B cell (primary cell): ENCODE measurements around the gene FIBCD1. TPM values are rescaled to one million over a fixed set of nuclear protein-coding genes. Genes with fewer than 3 reads are reported as not detected.

Source experiments
- ATAC-seq: fragments of 200-7000 bp; cut with Tn5 transposase; one replicate; pipeline ENCODE4 v1.10.0; 2021; ENCODE audit warnings: low read depth, mild to moderate bottlenecking, moderate number of reproducible peaks, moderate library complexity
- CTCF ChIA-PET: fragments of 350-600 bp; sonication (Branson Sonifier 250); formaldehyde crosslinking; loops from one replicate; lab custom pipeline; 2021; ENCODE audit warnings: antibody characterized with exemption, inconsistent platforms; lab: Charles Lee
- POLR2A ChIA-PET: fragments of 350-600 bp; sonication (Branson Sonifier 250); formaldehyde crosslinking; loops from one replicate; lab custom pipeline; 2021; ENCODE audit warnings: antibody characterized with exemption; lab: Charles Lee
- DNase-seq: peaks from one replicate; pipeline ENCODE4 v3.0.0; 2013
- H2AFZ ChIP-seq: 2 replicates; pipeline ENCODE4 v1.6.1; 2012; ENCODE audit warnings: mild to moderate bottlenecking, low read depth, low read length; ENCODE audit not compliant: insufficient read depth, poor library complexity, severe bottlenecking
- H3K27ac ChIP-seq, 2 donors: 1 replicate in 1 of 2; 2 replicates in 1 of 2; pipeline ENCODE4 v1.5.1; 2012 to 2013; ENCODE audit warnings: low read length in 2 of 2, mild to moderate bottlenecking in 2 of 2, moderate library complexity in 1 of 2
- H3K27me3 ChIP-seq, 4 experiments: fragments of 200-600 bp in 1 of 4; sonication (generic) in 1 of 4; replicated peaks in 1 of 4; 1 replicate in 2 of 4; 2 replicates in 2 of 4; pipeline versions ENCODE4 v1.6.1 to v1.7.0; 2013 to 2016; ENCODE audit warnings: low read length in 3 of 4, mild to moderate bottlenecking in 2 of 4, mixed read lengths in 1 of 4, moderate library complexity in 1 of 4; ENCODE audit not compliant: insufficient read depth in 4 of 4, control insufficient read depth in 3 of 4; ENCODE audit errors: control extremely low read depth in 1 of 4
- H3K36me3 ChIP-seq, 2 experiments: replicated peaks in 1 of 2; 1 replicate in 1 of 2; 2 replicates in 1 of 2; pipeline versions ENCODE4 v1.6.1 to v1.7.1; 2013; ENCODE audit warnings: low read length in 1 of 2; ENCODE audit not compliant: insufficient read depth in 2 of 2, control insufficient read depth in 1 of 2; ENCODE audit errors: control extremely low read depth in 1 of 2, extremely low read depth in 1 of 2
- H3K4me1 ChIP-seq, 2 donors: fragments of 200-600 bp in 1 of 2; sonication (generic) in 1 of 2; 1 replicate in 1 of 2; 2 replicates in 1 of 2; pipeline versions ENCODE4 v1.5.1 to v1.6.1; 2013 to 2017; ENCODE audit warnings: low read length in 2 of 2; ENCODE audit not compliant: control insufficient read depth in 2 of 2, insufficient read depth in 2 of 2
- H3K4me2 ChIP-seq: replicated peaks from 2 replicates; pipeline ENCODE3; 2012; ENCODE audit warnings: mild to moderate bottlenecking, low read depth, low read length; ENCODE audit not compliant: poor library complexity, severe bottlenecking
- H3K4me3 ChIP-seq, 5 experiments: fragments of 200-600 bp in 1 of 5; sonication (generic) in 1 of 5; 1 replicate in 3 of 5; 2 replicates in 2 of 5; pipeline versions ENCODE4 v1.5.1 to v1.7.0; 2011 to 2016; ENCODE audit warnings: low read length in 4 of 5, mild to moderate bottlenecking in 4 of 5, low read depth in 2 of 5, control low read depth in 1 of 5, moderate library complexity in 1 of 5; ENCODE audit not compliant: insufficient read depth in 1 of 5; ENCODE audit errors: control extremely low read depth in 1 of 5, extremely low read depth in 1 of 5
- H3K79me2 ChIP-seq: fragments of 200-600 bp; sonication (generic); one replicate; pipeline ENCODE4 v1.6.0; 2016; ENCODE audit warnings: low read length; ENCODE audit not compliant: control insufficient read depth, insufficient read depth
- H3K9ac ChIP-seq: fragments of 200-600 bp; sonication (generic); 2 replicates; pipeline ENCODE4 v1.6.1; 2017; ENCODE audit warnings: mild to moderate bottlenecking, low read length, moderate library complexity
- H3K9me3 ChIP-seq, 3 donors: one replicate each; pipeline versions ENCODE4 v1.6.1 to v1.7.1; 2013; ENCODE audit warnings: low read length in 2 of 3; ENCODE audit not compliant: control insufficient read depth in 2 of 3, insufficient read depth in 1 of 3; ENCODE audit errors: control extremely low read depth in 1 of 3
- H4K20me1 ChIP-seq: 2 replicates; pipeline ENCODE4 v1.6.0; 2012; ENCODE audit warnings: mild to moderate bottlenecking, low read length; ENCODE audit not compliant: insufficient read depth, control insufficient read depth, poor library complexity, severe bottlenecking
- H3K27ac Mint-ChIP-seq: one replicate; pipeline ENCODE4 v1.8.0; 2021; ENCODE audit warnings: mixed read lengths
- H3K27me3 Mint-ChIP-seq: one replicate; pipeline ENCODE4 v1.8.0; 2021; ENCODE audit warnings: mixed read lengths
- H3K4me1 Mint-ChIP-seq: one replicate; pipeline ENCODE4 v1.8.0; 2021; ENCODE audit warnings: mixed read lengths
- H3K4me3 Mint-ChIP-seq: one replicate; pipeline ENCODE4 v1.8.0; 2021; ENCODE audit warnings: mixed read lengths
- H3K9me3 Mint-ChIP-seq: one replicate; pipeline ENCODE4 v1.8.0; 2022; ENCODE audit warnings: mixed read lengths; ENCODE audit not compliant: insufficient read depth
- EZH2 ChIP-seq: IDR thresholded peaks from 2 replicates; pipeline ENCODE4 v1.6.1; 2012; ENCODE audit warnings: borderline replicate concordance, low read depth, mild to moderate bottlenecking, moderate library complexity, low read length; ENCODE audit not compliant: insufficient read depth, poor library complexity, severe bottlenecking
- WGBS: methylation state at CpG from one replicate; pipeline ENCODE4 v1.1.5; 2013; ENCODE audit warnings: missing lambda C conversion rate; ENCODE audit not compliant: insufficient coverage; 5-methylcytosine and 5-hydroxymethylcytosine counted together
- intact Hi-C: fragments of 100-400 bp; cut with micrococcal nuclease; formaldehyde crosslinking; loops from one replicate; pipeline ENCODE4 v1.10.0; 2022
- polyA plus RNA-seq: library from polyadenylated mRNA; depleted of rRNA; stranded (reverse); fragments of >200 nt; gene quantifications from 2 replicates; pipeline ENCODE4 v1.2.3, GENCODE V29; 2012
- total RNA-seq, 2 donors: library from RNA; stranded (reverse); fragments of 120-200 nt in 1 of 2; gene quantifications; 1 replicate in 1 of 2; 2 replicates in 1 of 2; pipeline versions ENCODE4 v1.2.3 to v1.2.4, GENCODE V29; 2013 to 2022
- TF ChIP-seq, protein P1 (sequence below): fragments of 200-600 bp; IDR thresholded peaks from one replicate; pipeline ENCODE4 v1.8.0; 2022; ENCODE audit warnings: antibody characterized with exemption, mild to moderate bottlenecking

The FIBCD1 gene
- total and polyA plus RNA-seq, 2 donors (not counting 1 experiment from before 2014, with no cell fraction given), result not detected

DNA sequence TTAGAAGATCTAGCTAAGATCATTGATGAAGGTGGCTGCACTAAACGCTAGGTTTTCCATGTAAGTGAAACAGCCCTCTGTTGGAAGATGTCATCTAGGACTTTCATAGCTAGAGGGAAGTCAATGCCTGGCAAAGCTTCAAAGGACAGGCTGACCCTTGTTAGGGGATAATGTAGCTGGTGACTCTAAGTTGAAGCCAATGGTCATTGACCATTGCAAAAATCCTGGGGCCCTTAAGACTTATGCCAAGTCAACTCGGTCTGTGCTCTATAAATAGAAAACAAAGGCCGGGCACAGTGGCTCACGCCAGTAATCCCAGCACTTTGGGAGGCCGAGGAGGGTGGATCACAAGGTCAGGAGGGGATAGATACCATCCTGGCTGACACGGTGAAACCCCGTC, 26.6 kb upstream of the FIBCD1 start:
- no peak overlapping the region for H3K9ac ChIP-seq
- H3K27me3 ChIP-seq, result peaks cover 0 to 4% (median 0%) of the 10 kb centered on the region in 4 experiments
- ATAC-seq, result no peak
- H4K20me1 ChIP-seq, result no peaks in the 10 kb centered on the region
- no peaks in the 10 kb centered on the region for H3K79me2 ChIP-seq
- H3K27ac ChIP-seq, result no peak overlapping the region
- intact Hi-C loops, result no loop called here
- H2AFZ ChIP-seq, result no peak overlapping the region
- H3K4me3 ChIP-seq, result no peak overlapping the region
- H3K4me2 ChIP-seq, result no peak overlapping the region
- H3K36me3 ChIP-seq, result no peaks in the 10 kb centered on the region
- no peak for TF ChIP-seq EZH2
- no peak for DNase-seq
- H3K4me3 Mint-ChIP-seq, result no peak overlapping the region
- H3K9me3 ChIP-seq, result peaks cover 0 to 4% (median 0%) of the 10 kb centered on the region in 3 donors
- POLR2A ChIA-PET, result no interaction called here
- peaks cover 15% of the 10 kb centered on the region for H3K27me3 Mint-ChIP-seq
- WGBS, result 90% methylated on average over 5 of the region's 7 CpGs
- no peaks in the 10 kb centered on the region for H3K4me1 Mint-ChIP-seq
- H3K4me1 ChIP-seq, result no peaks in the 10 kb centered on the region
- H3K9me3 Mint-ChIP-seq, result no peaks in the 10 kb centered on the region
- CTCF ChIA-PET, result no interaction called here
- no peak overlapping the region for H3K27ac Mint-ChIP-seq

DNA sequence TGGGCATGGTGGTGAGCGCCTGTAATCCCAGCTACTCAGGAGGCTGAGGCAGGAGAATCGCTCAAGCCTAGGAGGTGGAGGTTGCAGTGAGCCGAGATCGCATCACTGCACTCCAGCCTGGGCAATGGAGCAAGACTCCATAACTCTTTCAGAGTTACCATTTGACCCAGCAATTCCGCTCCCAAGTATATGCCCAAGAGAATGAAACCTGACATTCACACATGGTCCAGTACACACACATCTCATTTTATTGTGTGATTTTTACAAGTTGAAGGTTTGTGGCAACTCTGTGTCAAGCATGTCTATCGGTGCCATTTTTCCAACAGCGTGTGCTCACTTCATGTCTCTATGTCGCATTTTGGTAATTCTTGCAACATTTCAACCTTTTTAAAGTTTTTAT, 24.9 kb upstream of the FIBCD1 start:
- Histone ChIP-seq H3K36me3 (no peaks in the 10 kb centered on the region), H3K9me3 (peaks cover 0 to 4% (median 0%) of the 10 kb centered on the region in 3 donors), H3K27ac (no peak overlapping the region), H3K9ac (no peak overlapping the region), H3K4me2 (no peak overlapping the region), H3K4me3 (no peak overlapping the region), H4K20me1 (no peaks in the 10 kb centered on the region), H3K79me2 (no peaks in the 10 kb centered on the region), H3K4me1 (no peaks in the 10 kb centered on the region), H3K27me3 (peaks cover 0 to 4% (median 0%) of the 10 kb centered on the region in 4 experiments), H2AFZ (no peak overlapping the region)
- 82% methylated on average over 2 of the region's 8 CpGs for WGBS
- ATAC-seq (no peak), DNase-seq (no peak)
- Mint-ChIP-seq H3K4me3 (no peak overlapping the region), H3K4me1 (no peaks in the 10 kb centered on the region), H3K27ac (no peak overlapping the region), H3K9me3 (peaks cover under 1% of the 10 kb centered on the region), H3K27me3 (peaks cover 12% of the 10 kb centered on the region)
- CTCF ChIA-PET, result no interaction called here
- POLR2A ChIA-PET, result no interaction called here
- intact Hi-C loops, result no loop called here
- TF ChIP-seq, protein P1, sequence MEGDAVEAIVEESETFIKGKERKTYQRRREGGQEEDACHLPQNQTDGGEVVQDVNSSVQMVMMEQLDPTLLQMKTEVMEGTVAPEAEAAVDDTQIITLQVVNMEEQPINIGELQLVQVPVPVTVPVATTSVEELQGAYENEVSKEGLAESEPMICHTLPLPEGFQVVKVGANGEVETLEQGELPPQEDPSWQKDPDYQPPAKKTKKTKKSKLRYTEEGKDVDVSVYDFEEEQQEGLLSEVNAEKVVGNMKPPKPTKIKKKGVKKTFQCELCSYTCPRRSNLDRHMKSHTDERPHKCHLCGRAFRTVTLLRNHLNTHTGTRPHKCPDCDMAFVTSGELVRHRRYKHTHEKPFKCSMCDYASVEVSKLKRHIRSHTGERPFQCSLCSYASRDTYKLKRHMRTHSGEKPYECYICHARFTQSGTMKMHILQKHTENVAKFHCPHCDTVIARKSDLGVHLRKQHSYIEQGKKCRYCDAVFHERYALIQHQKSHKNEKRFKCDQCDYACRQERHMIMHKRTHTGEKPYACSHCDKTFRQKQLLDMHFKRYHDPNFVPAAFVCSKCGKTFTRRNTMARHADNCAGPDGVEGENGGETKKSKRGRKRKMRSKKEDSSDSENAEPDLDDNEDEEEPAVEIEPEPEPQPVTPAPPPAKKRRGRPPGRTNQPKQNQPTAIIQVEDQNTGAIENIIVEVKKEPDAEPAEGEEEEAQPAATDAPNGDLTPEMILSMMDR, result no peak
